HEK293 (cell line): Measurements from ENCODE around the gene SUGP1.

Experiments
- WT1 ChIP-seq: fragments of 450-650 bp; formaldehyde crosslinking; IDR thresholded peaks from 2 replicates; pipeline ENCODE4 v1.5.1; 2016; ENCODE audit warnings: missing biosample characterization, missing genetic modification characterization
- ZNF274 ChIP-seq, 2 experiments: fragments of 200-500 bp in 1 of 2; fragments of 450-650 bp in 1 of 2; sonication (Bioruptor generic) in 1 of 2; formaldehyde crosslinking in 1 of 2; IDR thresholded peaks; 2 replicates each; pipeline versions ENCODE4 v1.5.1 to v1.6.1; 2014 to 2016; ENCODE audit warnings: borderline replicate concordance in 1 of 2, inconsistent platforms in 1 of 2, low read length in 1 of 2, missing biosample characterization in 1 of 2, missing genetic modification characterization in 1 of 2
- ZNF311 ChIP-seq: fragments of 450-650 bp; formaldehyde crosslinking; IDR thresholded peaks from 2 replicates; pipeline ENCODE4 v1.5.1; 2017; ENCODE audit warnings: missing biosample characterization, missing genetic modification characterization, borderline replicate concordance
- ZNF416 ChIP-seq: fragments of 450-650 bp; formaldehyde crosslinking; IDR thresholded peaks from 2 replicates; pipeline ENCODE4 v1.5.1; 2016; ENCODE audit warnings: missing biosample characterization, missing genetic modification characterization
- ZNF596 ChIP-seq: fragments of 450-650 bp; IDR thresholded peaks from 2 replicates; pipeline ENCODE4 v1.5.0; 2018; ENCODE audit warnings: missing biosample characterization, mild to moderate bottlenecking, missing genetic modification characterization, moderate library complexity
- TF ChIP-seq, protein P1 (sequence below): fragments of 450-650 bp; formaldehyde crosslinking; IDR thresholded peaks from 2 replicates; pipeline ENCODE4 v1.5.1; 2016; ENCODE audit warnings: missing biosample characterization, missing genetic modification characterization

- no peak for TF ChIP-seq ZNF596
- TF ChIP-seq, protein P1, sequence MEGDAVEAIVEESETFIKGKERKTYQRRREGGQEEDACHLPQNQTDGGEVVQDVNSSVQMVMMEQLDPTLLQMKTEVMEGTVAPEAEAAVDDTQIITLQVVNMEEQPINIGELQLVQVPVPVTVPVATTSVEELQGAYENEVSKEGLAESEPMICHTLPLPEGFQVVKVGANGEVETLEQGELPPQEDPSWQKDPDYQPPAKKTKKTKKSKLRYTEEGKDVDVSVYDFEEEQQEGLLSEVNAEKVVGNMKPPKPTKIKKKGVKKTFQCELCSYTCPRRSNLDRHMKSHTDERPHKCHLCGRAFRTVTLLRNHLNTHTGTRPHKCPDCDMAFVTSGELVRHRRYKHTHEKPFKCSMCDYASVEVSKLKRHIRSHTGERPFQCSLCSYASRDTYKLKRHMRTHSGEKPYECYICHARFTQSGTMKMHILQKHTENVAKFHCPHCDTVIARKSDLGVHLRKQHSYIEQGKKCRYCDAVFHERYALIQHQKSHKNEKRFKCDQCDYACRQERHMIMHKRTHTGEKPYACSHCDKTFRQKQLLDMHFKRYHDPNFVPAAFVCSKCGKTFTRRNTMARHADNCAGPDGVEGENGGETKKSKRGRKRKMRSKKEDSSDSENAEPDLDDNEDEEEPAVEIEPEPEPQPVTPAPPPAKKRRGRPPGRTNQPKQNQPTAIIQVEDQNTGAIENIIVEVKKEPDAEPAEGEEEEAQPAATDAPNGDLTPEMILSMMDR (tag by site-specific recombination) = no peak
- no peak for TF ChIP-seq ZNF416 (tag by site-specific recombination)
- no peak for TF ChIP-seq WT1
- no peak for TF ChIP-seq ZNF311 (tag by site-specific recombination)
- TF ChIP-seq ZNF274 (IDR thresholded peaks at IDR 0.05; ENCODE audit: low read length) = no peak
- no peak for TF ChIP-seq ZNF274 (tag by site-specific recombination; IDR thresholded peaks at IDR 0.05; ENCODE audit: borderline replicate concordance)
Observed at GRCh38 chr19:19336597-19336996, 16.3 kb upstream of the SUGP1 start.
